Hematopoietic multipotent progenitor cell treated with erythropoietin and hydrocortisone succinate and interleukin-3 and kit ligand, for 6 days (in vitro differentiated cells): ENCODE results near the gene NCBP2L.
"Not testable (repeated sequence)": the region's sequence is repeated elsewhere in the genome, so short reads cannot be mapped to it uniquely, and the experiment has no call there.

Source experiments
- DNase-seq: peaks from one replicate; pipeline ENCODE4 v3.0.0-alpha.2; 2015

NCBP2L gene

DNA sequence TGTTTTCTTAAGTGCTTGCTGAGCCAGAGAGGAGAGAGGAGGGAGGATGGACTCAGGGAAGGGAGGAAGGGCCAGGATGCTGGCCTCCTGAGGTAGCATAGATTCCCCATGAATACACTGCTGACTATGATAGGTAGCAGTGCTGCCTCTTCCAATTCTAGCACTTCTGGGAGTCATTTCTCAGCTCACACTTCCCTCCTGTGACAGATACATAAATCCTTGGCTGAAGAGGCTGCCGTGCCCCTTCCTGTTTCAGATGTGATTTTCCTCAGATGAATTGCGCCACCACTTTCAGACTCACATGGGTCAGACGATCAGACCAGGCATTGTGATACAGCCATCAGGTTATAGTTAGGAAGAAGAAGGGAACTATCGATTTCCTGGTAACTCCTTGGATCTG lies 24.3 kb upstream of the NCBP2L start:
- no peak for DNase-seq

DNA sequence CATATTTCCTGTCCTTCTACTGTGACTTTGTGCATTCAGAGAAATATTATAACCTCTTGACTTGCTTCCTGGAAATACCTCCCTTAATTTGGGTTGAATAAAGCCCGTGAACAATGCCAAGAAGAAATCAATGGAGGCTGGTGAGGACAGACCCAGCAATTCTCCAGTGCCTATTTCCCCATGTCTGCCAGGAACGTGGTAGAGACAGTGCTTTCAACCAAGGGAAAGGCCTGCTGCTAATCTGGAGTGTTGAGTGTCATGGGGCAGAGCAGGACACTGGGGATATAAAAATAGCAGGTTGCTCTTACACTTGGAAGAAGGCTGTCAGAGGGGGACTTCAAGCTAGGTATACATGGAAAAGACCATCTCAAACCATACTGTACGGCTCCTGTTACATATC lies 21.8 kb upstream of the NCBP2L start:
- DNase-seq, result no peak

DNA sequence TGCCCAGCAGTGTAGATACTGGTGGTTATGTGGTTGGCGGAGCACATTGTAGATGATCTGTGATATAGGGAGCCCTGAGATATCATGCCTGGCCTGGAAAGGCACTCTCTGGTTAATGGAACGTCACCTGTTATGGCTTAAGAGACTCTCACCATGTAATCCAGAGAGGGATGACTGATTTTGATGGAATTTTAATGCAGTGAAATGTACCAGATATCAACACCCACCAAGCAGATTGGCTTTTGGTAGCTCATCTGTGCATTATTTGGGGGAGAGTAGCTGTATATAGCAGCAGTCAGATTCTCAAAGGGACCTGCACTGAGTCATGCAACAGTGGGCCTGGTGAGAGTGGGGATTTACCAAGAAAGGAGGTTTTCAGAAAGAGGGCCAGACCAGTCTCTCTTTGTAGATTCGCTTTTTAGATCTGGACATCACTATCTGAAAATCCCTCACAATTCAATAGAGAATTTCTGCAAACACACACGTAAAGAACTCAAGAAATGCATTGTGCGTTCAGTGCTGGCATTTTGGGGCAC lies 19.2 kb upstream of the NCBP2L start:
- no peak for DNase-seq

DNA sequence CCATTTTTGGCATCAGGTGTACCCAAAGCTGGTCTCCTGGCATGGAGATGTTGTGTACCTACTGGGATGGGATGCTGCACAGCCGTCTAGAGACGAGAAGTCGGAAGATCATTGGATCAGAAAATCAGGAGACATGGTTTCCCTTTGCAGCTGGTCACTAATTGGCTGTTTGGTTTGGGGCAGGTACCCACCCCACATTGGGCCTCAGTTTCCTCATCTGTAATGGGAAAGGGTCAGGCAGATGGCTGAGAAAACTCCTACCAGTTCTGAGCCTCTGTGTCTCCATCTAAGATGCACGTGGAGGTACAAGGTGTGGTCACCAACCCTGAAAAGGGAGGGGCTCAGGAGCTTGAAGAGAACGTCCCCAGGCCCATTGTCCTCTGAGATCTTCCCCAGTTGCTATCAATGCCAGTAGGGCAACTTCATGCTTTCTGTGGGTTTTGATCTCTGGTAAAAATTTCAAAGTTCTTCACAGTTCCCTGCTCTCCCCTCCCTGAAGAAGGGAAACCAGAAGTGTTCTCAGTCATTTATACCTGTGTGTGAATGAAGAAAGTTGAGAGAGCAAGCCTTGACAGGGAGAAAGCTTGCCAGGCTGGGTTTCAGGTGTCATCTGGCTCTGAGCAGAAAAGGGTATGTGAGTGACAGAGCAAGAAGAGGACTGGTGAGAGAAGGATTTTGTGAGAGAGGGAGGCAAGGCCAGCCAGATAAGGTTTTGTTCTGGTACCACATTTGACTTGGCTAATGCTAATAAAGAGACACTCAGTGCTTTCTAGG lies 17.0 kb upstream of the NCBP2L start:
- no peak for DNase-seq

DNA sequence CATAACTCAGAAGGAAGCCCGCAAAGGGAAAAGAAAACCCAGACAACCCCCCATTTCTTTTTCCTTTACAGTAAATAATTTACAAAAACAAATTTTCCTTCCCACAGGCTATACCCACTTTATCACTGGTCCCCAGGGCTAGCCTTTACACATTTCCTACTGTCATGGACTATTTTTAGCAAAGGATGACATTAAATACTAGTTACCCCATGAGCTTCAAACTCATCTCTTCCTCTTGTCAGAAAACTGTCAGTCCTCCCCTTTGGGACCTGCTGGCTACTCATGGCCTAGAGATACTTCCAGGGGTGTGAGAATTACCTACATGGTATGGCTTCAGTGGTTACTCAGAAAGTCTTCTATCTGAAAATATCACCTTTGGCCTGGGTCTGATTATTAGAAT lies 13.9 kb upstream of the NCBP2L start:
- DNase-seq, result no peak

DNA sequence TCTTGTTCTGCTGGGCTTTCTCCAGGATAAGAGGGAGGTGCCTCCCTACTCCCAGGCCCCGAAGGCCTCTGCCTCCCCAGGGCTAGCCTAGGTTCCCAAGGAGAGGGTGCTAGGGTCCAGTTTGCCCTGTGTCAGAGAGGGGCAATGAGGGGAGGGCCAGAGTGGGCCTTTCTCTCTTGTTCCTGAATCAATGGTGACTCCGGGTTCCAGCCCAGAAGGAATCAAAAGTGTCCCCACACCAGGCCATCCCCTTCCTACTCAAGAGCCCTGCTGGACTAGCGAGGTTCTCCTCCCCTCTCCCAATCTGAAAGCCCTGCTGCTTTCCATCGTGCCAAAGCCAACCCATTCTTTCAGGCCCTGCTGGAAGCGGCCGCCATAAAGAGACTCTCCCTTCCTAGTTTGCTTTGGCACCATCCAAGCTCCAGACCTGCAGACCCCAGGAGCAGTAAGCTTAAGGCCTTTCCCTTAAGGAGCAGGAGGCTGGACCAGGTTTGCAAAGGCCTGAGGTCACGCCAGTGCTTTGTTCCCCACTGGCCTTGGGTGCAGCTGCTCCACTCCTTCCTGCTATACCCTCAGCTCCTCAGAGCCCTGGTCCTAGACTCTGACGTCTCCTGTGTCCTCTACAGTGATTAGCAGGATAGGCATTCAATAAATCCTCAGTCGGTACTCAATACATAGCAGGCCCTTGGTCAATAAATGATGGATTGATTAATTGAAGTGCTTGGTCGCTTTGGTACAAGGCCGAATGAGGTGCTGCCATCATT lies 12.5 kb upstream of the NCBP2L start:
- DNase-seq, result no peak

DNA sequence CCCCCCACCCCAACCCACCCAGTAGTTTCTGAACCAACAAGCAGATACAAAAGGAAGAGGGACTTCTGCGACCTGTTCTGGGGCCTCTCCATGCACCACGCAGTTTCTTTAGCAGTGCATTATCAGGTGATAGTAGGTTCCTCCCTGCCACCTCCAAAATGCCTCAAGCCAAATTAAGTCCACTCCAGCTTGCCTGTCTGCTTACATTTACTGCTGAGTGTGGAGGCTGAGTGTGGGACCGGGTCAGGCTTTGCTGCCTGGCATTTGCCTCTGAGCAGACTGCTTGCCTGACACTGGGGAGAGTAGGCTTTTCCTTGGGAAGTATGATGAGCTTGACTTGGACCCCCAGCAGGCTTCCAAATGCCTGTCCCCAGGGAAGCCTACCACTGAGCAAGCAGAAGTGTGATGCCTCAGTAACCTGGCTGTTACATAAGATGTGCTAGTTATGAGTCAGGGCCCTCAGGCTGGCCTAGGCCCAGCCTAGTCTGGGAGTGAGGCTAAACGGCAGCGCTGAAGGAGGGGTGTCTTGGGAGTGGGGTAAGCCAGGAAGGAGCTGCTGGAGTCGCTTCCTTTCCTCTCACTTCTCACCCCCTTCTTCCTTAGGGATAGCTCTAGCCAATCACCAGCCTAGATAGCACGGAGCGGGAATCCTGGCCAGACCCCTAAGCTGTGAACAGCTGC lies 10.9 kb upstream of the NCBP2L start:
- DNase-seq, result no peak

DNA sequence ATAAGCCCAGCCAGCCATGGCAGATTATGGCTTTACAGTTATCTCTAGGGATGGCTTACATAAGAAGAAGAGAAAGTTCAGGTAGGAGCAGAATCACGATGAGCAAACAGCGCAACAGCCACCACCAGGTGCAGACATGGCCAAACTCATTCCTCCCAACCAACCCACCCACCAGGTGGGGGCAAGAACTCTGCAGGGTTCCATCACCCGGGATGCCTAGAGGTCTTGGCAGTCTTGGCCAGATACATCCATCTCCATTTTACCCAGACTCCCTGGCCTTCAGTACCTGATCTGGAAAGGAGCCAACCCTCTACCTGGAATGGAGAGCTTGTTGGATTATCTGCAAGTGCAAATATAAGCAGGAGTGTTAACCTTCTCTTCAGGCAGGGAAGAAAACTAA lies 9.5 kb upstream of the NCBP2L start:
- no peak for DNase-seq

DNA sequence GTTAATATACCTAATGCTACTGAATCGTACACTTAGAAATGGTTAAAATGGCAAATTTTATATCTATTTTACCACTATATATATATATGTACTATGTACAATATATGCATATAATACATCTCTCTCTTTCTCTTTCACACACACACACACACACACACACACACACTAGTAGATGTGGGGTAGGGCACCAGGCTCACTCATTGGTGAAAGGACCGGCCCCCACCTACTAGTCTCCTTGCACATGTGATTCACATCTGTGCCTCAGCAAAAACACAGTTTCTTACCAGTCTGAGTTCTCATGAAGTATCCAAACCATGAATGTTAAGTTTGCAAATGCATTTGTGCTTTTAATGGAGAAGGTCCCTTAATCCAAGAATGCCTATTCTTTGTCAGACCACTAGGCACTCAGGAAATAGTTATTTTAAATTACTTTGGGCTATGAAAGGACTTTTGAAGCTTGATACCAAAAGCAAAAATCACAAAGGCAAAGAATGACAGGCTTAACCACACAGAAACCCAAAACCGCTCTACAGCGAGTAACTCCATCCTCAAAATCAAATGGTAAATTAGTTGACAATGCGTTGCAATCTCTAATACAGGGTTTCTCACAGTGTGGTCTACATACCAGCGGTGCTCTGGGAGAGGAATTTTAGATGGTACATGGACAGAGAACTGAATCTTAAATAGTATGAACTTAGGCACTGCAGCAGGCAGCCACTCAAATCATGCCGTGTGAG lies 7.8 kb upstream of the NCBP2L start:
- no peak for DNase-seq

DNA sequence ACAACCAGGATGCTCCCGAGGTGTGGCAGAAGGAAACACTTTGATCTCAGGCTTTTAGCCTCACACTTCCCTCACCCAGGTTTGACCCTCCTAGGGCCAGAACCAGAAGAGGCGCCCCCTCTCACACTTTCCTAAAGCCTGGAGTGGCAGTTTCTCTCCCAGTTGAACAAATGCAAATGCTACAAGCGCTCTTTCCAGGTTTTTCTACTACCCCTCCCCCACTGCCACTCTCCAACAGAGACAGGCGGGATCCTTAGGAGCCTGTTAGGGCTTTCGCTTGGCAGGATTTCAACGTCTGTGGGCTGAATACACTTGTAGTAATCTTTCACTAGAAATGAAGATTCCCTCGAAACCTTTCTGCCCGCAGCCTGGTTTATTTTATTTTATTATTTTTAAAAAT lies 4.3 kb upstream of the NCBP2L start:
- DNase-seq, result no peak

DNA sequence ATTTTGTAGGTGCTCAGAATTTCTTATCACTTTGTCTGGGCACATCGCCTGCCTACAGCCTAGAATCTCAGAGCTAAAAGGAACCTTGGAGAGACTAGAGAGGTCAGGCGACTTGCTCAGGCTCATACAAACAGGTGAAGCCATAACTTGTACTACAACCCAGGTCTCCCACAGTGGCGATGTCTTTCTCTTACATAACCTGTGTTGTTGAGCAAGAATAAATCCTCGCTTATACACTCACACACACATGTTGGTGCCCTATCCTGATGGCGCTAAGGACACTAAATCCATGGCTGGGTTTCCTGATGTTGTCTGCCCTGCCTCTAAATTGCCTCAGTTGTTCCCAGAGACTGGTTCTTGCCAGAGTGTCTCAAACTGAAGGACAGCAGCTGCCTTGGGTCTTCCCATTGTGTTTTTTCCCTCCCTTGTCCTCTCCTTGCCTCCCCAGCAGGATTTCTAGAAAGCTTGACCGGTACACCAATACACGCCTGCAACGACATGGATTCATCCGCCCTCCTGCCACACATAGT lies 3.6 kb upstream of the NCBP2L start:
- no peak for DNase-seq

DNA sequence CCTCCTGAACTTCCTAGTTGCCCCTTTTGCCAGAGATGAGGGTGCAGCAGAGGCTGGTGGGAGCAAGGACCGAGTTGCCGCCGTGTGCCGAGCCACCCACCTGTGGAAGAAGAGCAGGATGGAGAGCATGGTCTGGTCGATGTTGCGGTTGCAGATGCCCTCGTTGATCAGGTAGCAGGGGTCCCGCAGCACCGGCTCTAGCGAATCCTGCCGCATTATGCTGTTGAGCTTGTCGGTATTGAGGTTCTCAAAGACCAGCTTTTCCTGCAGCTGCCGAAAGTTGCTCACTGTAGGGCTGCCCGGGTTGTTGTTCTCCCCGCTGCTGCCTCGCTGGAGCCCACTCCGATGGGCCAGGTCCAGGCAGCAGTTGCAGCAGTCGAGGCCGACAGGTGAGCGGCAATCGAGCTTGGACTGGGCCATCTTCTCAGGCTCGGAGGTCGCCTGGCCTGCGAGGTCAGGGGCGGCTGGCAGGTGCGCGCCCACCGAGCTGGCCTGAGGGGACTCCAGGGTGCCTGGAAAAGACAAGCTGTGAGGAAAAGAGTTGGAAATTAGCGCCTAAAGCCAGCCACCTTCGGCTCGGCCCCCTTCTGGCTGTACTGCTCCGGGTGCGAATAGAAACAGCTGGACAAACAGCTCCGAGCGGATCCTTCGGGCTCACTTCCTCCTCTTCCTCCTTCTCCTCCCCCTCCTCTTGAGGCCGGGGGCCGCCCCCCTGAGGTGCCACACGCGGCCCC lies 2.4 kb upstream of the NCBP2L start:
- DNase-seq, result no peak

DNA sequence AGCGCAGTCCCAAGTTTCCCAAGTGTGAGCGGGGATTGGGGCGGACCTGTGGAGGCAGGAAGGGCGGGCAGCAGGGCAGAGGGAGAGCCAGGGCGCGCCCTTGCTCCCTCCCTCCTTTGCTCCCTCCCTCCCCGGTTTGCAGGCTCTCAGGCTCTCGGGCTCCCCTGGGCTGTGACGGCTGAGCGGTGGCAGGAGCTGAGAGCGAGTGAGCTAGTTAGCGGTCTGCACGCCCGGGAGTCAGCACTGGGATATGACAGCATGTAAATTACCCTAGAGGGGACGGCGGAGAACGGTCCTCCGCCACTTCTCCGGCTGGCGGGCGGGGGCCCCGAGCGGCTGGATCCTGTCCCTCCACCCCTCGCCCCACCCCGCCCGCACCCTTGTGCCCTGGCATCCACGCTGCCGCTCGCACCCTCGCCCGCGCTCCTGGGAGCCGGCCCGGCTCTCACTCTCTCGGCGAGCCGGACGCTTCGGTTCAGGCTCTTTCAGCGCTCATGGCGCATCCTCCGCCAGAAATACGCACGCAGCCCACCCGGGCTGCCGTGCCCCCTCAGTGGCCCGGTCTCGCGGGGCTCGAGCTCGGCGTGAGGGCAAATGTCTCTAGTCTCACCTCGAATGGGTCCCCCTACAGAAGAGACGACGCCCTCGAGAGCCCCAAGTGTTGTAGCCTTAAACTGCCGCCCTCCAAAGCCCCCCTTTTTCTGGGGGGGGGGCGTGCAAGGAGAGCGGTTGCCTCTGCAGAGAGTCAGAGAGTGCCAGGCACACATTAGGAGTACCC lies 1.6 kb upstream of the NCBP2L start, which contains the start of gene TSC22D3:
TSS of gene TSC22D3 (minus strand) at position 54 of the 778 bp plus-strand sequence. CDS start 368 bp downstream, outside the sequence.
- DNase-seq, result peak; percentile 85

DNA sequence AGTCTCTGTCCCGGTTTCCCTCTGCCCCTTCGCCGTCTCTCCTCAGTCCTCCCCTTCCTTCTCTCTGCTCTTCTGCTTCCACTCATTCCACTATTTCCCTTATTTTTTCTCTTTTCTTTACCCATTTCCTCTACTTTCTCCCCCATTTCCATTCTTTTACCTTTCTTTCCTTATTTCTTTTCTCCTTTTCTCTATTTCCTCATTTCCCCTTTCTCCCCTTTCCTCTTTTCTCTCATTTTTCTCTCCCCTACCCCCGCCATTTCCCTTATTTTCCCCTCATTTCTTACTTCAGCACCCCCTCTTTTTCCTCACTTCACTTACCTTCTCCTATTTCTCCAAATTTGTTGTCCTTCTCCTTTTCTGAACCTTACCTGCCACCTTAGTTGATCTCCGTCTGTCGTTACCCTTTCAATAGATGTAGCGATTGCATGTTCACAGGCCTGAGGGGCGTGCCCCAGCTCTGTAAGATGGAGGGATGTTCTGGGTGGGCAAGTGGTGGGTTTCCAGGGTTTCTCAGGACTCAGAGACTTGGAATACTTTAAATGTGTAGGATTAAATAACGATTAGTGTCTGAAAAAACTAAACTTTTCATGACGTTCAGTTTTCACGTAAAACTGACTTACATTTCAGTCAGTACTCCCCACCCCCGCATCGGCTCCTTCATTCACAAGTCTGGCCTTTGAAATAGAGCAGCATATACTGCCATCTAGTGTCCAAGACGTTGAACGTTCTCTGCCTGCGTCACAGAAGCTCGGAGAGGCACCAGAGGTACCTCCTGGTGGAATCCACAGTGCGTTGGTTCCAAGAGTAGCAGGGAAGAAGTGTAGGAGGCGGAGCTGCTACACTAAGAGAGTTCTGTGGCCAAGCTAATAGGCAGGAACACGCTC lies 641 bp upstream of the NCBP2L start:
- DNase-seq, result peak; percentile 93

DNA sequence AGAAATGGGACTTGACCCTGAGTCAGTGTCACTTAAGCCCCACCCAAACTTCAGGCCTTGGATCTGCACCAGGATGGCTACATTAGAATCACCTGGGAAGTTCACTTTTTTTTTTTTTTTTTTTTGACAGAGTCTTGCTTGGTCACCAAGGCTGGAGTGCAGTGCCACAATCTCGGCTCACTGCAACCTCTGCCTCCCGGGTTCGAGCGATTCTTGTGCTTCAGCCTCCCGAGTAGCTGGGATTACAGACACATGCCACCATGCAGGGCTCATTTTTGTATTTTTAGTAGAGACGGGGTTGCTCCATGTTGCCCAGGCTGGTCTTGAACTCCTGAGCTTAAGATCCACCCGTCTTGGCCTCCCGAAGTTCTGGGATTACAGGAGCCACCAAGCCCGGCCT lies 3.0 kb downstream of the NCBP2L start:
- DNase-seq, result no peak

DNA sequence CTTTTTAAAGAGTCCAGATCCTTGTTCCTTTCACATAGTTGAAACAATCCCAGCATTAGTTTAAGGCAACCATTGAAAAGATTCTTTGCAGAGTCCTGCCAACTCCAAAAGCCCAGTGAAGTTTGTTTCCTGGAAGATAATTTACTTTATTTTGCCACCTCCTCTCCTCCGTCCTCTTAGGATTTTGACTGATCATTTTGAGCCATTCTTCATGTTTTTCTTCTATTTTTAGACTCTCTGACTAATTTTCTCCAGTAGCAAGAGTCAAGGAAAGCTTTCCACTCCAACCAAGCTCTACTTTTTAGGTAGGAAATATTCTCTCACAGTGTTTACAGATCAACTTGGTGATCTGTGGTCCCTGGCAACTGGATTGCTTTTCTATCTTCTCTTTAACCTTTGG lies 10.3 kb downstream of the NCBP2L start:
- DNase-seq, result no peak

DNA sequence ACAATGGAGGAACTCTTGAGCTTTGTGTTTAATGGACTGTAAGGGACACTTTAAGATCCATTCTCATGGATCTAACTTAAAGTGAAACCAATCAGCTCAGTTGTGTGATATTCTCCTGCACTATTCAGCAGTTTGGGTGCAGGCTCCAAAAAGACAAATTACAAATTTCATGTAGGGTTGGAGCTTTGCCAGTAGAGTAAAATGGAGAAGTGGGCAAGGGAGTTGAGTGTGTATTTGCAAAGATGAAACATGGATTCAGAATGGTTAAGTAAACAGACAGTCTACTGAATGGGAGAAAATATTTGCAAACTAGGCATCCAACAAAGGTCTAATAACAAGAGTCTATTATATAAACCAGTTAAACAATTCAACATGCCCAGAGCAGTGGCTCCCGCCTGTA lies 26.9 kb downstream of the NCBP2L start:
- DNase-seq, result peak; percentile 13

DNA sequence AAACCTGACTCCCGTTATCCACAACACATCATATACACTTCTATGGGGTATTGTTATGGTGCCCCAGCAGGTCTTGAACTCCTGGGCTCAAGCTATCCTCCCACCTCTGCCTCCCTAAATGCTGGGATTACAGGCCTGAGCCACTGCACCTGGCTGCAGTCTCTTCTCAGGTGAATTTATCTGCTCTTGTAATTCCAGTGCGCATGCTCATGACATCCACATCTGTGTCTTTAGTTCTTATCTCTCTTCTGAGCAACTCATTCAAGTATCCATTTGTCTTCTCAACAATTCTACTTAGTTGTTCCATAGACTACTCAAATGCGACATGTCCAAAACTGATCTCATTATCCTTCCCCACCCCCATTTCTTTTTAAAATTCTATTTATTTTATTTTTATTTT lies 27.6 kb downstream of the NCBP2L start:
- no peak for DNase-seq

DNA sequence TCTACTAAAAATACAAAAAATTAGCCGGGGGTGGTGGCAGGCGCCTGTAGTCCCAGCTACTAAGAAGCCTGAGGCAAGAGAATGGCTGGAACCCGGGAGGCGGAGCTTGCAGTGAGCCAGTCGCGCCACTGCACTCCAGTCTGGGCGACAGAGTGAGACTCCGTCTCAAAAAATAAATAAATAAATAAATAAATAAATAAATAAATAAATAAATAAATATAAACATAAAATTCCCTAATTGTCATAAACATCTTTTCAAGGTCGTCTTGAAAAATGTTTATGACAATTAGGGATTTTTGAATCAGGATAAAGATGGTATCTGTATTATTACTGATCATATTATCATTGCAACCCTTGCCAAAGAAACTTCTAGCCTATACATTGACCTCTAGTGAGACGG lies 32.5 kb downstream of the NCBP2L start:
- not testable (repeated sequence) for DNase-seq
